Aorta (tissue), 5 donors: ENCODE measurements around the gene FGF7. TPM values are rescaled to one million over a fixed set of nuclear protein-coding genes. Genes with fewer than 3 reads are reported as not detected.
"Not testable (repeated sequence)": the region's sequence is repeated elsewhere in the genome, so short reads cannot be mapped to it uniquely, and the experiment has no call there.

Experiments
- ATAC-seq: fragments of 200-7000 bp; cut with Tn5 transposase; one replicate; pipeline ENCODE4 v1.9.1; 2022; ENCODE audit warnings: moderate library complexity; ENCODE audit not compliant: low FRiP score
- DNase-seq, 2 donors: peaks; one replicate each; pipeline ENCODE4 v3.0.0-alpha.2; 2020
- H3K27ac ChIP-seq, 2 donors: one replicate each; pipeline ENCODE4 v1.5.1; 2013; ENCODE audit warnings: low read length in 2 of 2, mild to moderate bottlenecking in 2 of 2, moderate library complexity in 2 of 2, control low read depth in 1 of 2, inconsistent platforms in 1 of 2, low read depth in 1 of 2
- H3K27me3 ChIP-seq, 2 donors: one replicate each; pipeline ENCODE4 v1.6.1; 2013; ENCODE audit warnings: control low read depth in 1 of 2, low read length in 1 of 2, mild to moderate bottlenecking in 1 of 2, moderate library complexity in 1 of 2; ENCODE audit not compliant: insufficient read depth in 2 of 2, control insufficient read depth in 1 of 2
- H3K36me3 ChIP-seq, 2 donors: one replicate each; pipeline ENCODE4 v1.6.1; 2013; ENCODE audit warnings: control low read depth in 1 of 2, low read length in 1 of 2, mild to moderate bottlenecking in 1 of 2; ENCODE audit not compliant: insufficient read depth in 2 of 2, control insufficient read depth in 1 of 2
- H3K4me1 ChIP-seq, 2 donors: one replicate each; pipeline ENCODE4 v1.6.1; 2013; ENCODE audit warnings: low read length in 2 of 2, control low read depth in 1 of 2, mild to moderate bottlenecking in 1 of 2, moderate library complexity in 1 of 2; ENCODE audit not compliant: insufficient read depth in 2 of 2, control insufficient read depth in 1 of 2
- H3K4me3 ChIP-seq, 2 donors: one replicate each; pipeline ENCODE4 v1.5.1; 2013; ENCODE audit warnings: low read length in 2 of 2, control low read depth in 1 of 2, mild to moderate bottlenecking in 1 of 2
- H3K9me3 ChIP-seq: one replicate; pipeline ENCODE4 v1.6.1; 2013; ENCODE audit warnings: mild to moderate bottlenecking, low read length; ENCODE audit not compliant: control insufficient read depth
- WGBS, 2 donors: extraction: QIAGEN DNeasy Blood & Tissue Kit; methylation state at CpG; one replicate each; pipeline ENCODE4 v1.1.7; 2013; 5-methylcytosine and 5-hydroxymethylcytosine counted together
- intact Hi-C, 2 donors: fragments of 100-400 bp; cut with DNase I; formaldehyde crosslinking; loops; one replicate each; pipeline versions ENCODE4 v1.14.2 to v1.15.0; 2022
- long read RNA-seq, 2 donors: library from polyadenylated mRNA; unstranded; transcript quantifications; one replicate each; pipeline ENCODE4 v2.0.0, GENCODE V29; 2020 to 2021
- polyA plus RNA-seq, 2 donors: library from polyadenylated mRNA; stranded (reverse); fragments of 200-250 nt; gene quantifications; one replicate each; pipeline ENCODE4 v1.2.3, GENCODE V29; 2013
- total RNA-seq, 2 donors: library from RNA; stranded (reverse); fragmentation: NEBNext Ultra II Directional; extraction: Animal tissue kit (Norgen Biotek cat#: 25700); gene quantifications; one replicate each; pipeline ENCODE4 v1.2.1, GENCODE V29; 2021
- donor health status: healthy with polysubstance abuse.
- donor health status: Bipolar disorder and iron deficiency.
- donor health status: DM: no; HTN: no; CAD: no.
- donor health status: DM: no; HTN: no; CAD: no.
- donor health status: DM: yes; HTN: yes; CAD: no.

FGF7 gene, protein sequence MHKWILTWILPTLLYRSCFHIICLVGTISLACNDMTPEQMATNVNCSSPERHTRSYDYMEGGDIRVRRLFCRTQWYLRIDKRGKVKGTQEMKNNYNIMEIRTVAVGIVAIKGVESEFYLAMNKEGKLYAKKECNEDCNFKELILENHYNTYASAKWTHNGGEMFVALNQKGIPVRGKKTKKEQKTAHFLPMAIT
- total RNA-seq, result 100 to 1,000 TPM; 120 to 126 TPM
- 1 to 10 TPM in 1 of 2 donors, under 1 TPM in 1; 0.20 to 3.9 TPM for polyA plus RNA-seq
- long read RNA-seq, donor 1, full-length matches to known transcripts, result 90 of 117 reads
- long read RNA-seq, donor 1, partial matches to known transcripts, result 12 of 117 reads
- long read RNA-seq, donor 1, other reads (novel, unspliced or antisense), result 15 of 117 reads
- long read RNA-seq, donor 2, full-length matches to known transcripts, result 17 of 40 reads
- long read RNA-seq, donor 2, partial matches to known transcripts, result 6 of 40 reads
- long read RNA-seq, donor 2, other reads (novel, unspliced or antisense), result 17 of 40 reads

DNA sequence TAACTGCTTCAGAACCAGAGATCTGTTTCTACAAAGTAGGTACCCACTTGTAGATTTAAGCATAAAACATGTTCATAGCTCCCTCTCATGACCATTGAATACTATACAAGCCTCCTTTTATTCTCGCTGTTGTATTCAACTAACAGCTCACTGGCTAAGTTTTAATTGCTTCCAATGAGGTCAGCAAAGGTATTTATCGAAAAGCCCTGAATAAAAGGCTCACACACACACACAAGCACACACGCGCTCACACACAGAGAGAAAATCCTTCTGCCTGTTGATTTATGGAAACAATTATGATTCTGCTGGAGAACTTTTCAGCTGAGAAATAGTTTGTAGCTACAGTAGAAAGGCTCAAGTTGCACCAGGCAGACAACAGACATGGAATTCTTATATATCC, at the start of gene FGF7:
TSS of gene FGF7 (plus strand) at position 222 of the 400 bp plus-strand sequence. CDS start 1,056 bp downstream, outside the sequence.
- ATAC-seq (peak; percentile 71), DNase-seq (no peak)
- Histone ChIP-seq H3K27ac (no peak within 1 kb of the TSS), H3K9me3 (no peaks in the 10 kb centered on the region), H3K36me3 (no peaks in the 10 kb centered on the region), H3K4me1 (no peaks in the 10 kb centered on the region), H3K27me3 (no peaks in the 10 kb centered on the region), H3K4me3 (peak within 1 kb of the TSS in 1 of 2 donors; percentile 34)
- intact Hi-C loops, result loop anchor here (5.0 to 10.0 kb wide), 2 partner anchors 186 to 722 kb away; no protein-coding TSS in a partner anchor
- WGBS, 2 donors, result 19 to 20% methylated on average over 4 of the region's 4 CpGs

DNA sequence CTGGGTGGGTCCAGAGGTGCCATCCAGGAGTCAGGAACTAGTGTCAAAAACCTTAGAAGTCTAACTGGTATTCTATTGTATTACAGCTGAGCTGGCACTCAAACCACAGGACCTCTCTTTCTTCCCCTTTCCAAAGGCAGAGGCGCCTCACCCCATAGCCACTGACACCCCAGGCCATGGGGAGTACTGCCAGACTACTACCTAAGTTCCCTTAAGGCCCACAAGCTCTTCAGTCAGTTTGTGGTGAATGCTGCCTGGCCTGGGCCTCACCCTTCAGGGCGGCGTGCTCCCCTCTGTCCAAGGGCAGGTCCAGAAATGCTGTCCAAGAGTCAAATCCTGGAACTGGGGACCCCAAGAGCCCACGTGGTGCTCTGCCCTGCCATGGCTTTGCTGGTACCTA, 43.0 kb upstream of the FGF7 start:
- Histone ChIP-seq H3K27me3 (no peaks in the 10 kb centered on the region), H3K4me3 (no peak overlapping the region), H3K27ac (no peak overlapping the region), H3K36me3 (no peaks in the 10 kb centered on the region), H3K4me1 (no peaks in the 10 kb centered on the region), H3K9me3 (no peaks in the 10 kb centered on the region)
- WGBS, 2 donors, result 85 to 91% methylated on average over 4 of the region's 4 CpGs
- ATAC-seq (no peak), DNase-seq (peak in 1 of 2 donors; percentile 28)
- intact Hi-C loops, result no loop called here

DNA sequence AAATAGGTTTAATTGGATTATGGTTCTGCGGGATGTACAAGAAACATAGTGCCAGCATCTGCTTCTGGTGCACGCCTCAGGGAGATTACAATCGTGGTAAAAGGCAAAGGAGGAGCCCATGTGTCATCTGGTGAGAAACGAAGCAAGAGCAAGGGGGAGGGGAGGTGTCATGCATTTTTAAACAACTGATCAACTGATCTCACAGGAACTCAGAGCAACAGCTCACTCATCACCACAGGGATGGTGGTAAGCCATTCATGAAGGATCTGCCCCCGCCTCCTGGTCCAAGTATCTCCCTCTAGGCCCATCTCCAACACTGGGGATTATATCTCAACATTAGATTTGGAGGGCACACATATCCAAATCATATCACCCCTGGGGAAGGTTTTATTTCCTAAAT, 42.1 kb upstream of the FGF7 start:
- no peak for ATAC-seq
- intact Hi-C loops, result no loop called here
- Histone ChIP-seq H3K27me3 (no peaks in the 10 kb centered on the region), H3K36me3 (no peaks in the 10 kb centered on the region), H3K27ac (no peak overlapping the region), H3K9me3 (no peaks in the 10 kb centered on the region), H3K4me1 (no peaks in the 10 kb centered on the region), H3K4me3 (no peak overlapping the region)
- no peak for DNase-seq
- WGBS, 2 donors, result 71 to 79% methylated on average over 5 of the region's 5 CpGs

DNA sequence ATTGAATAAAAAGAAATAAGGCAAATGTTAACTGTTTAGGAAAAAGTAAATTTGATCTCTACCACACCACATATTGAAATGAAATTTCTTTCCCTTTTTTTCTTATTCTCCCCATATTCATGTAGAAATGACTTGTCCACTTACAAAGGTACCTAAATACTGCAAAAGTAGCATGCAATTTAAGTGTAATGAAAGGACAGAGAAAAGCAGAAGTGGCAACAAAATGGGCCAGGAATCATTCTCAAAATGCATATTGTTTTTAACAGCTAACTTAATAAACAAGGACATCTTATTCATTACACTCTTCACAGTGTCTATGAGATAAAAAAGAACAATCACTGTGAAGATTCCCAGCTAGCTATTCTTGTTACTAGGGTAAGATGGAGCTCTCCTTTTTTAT, 40.6 kb upstream of the FGF7 start:
- no peak for DNase-seq
- Histone ChIP-seq H3K9me3 (no peaks in the 10 kb centered on the region), H3K4me1 (no peaks in the 10 kb centered on the region), H3K27ac (no peak overlapping the region), H3K4me3 (no peak overlapping the region), H3K27me3 (no peaks in the 10 kb centered on the region), H3K36me3 (no peaks in the 10 kb centered on the region)
- intact Hi-C loops, result no loop called here
- no peak for ATAC-seq

DNA sequence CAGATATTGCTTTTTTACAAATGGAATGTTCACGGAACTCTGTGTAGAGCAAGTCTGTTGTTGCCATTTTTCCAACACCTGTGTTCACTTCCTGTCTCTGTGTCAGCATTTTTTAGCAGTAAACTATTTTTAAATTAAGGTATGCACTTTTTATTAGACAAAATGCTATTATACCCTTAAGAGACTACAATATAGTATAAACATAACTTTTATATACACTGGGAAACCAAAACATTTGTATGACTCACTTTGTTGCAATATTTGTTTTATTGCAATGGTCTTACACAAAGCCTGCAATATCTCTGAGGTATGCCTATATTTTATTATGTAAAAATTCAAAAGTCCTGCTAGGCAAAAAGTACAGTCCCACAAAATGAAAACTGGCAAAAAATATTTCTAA, 39.8 kb upstream of the FGF7 start:
- Histone ChIP-seq H3K4me1 (no peaks in the 10 kb centered on the region), H3K36me3 (no peaks in the 10 kb centered on the region), H3K9me3 (no peaks in the 10 kb centered on the region), H3K27me3 (no peaks in the 10 kb centered on the region), H3K4me3 (no peak overlapping the region), H3K27ac (no peak overlapping the region)
- no peak for DNase-seq
- WGBS, 2 donors, result 52 to 70% methylated on average over 1 of the region's 1 CpG
- intact Hi-C loops, result no loop called here
- no peak for ATAC-seq

DNA sequence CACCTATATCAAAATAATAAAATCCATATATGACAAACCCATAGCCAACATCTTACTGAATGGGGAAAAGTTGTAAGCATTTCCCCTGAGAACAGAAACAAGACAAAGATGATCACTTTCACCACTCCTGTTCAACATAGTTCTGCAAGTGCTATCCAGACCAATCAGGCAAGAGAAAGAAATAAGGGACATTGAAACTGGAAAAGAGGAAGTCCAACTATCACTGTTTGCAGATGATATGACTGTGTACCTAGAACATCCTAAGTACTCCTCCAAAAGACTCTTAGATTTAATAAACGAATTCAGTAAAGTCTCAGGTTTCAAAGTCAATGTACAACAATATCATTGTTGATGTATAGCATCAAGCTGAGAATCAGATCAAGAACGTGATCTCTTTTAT, 35.6 kb upstream of the FGF7 start:
- Histone ChIP-seq H3K27me3 (no peaks in the 10 kb centered on the region), H3K4me3 (no peak overlapping the region), H3K27ac (no peak overlapping the region), H3K9me3 (no peaks in the 10 kb centered on the region), H3K4me1 (no peaks in the 10 kb centered on the region), H3K36me3 (no peaks in the 10 kb centered on the region)
- 84 to 90% methylated on average over 2 of the region's 2 CpGs for WGBS, 2 donors
- intact Hi-C loops, result no loop called here
- no peak for ATAC-seq
- no peak for DNase-seq

DNA sequence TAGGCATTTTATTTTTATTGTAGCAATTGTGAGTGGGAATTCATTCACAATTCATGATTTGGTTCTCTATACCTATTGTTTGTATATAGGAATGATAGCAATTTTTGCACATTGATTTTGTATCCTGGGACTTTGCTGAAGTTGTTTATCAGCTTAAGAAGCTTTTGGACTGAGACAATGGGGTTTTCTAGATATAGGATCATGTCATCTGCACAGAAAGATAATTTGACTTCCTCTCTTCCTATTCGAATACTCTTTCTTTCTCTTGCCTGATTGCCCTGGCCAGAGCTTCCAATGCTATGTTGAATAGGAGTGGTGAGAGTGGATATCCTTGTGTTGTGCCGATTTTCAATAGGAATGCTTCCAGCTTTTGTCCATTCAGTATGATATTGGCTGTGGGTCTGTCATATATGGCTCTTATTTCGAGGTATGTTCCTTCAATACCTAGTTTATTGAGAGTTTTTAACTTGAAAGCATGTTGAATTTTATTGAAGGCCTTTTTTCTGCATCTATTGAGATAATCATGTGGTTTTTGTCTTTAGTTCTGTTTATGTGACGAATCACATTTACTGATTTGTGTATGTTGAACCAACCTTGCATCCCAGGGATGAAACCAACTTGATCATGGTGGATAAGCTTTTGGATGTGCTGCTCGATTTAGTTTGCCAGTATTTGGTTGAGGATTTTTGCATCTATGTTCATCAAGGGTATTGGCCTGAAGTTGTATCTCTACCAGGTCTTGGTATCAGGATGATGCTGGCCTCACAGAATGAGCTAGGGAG, 20.3 kb upstream of the FGF7 start:
- DNase-seq, H3K9me3 ChIP-seq, H3K27me3 ChIP-seq, H3K27ac ChIP-seq, H3K36me3 ChIP-seq, H3K4me3 ChIP-seq, H3K4me1 ChIP-seq, ATAC-seq, intact Hi-C loops: not testable (repeated sequence)
- WGBS, 2 donors, result 84 to 85% methylated on average over 5 of the region's 5 CpGs

DNA sequence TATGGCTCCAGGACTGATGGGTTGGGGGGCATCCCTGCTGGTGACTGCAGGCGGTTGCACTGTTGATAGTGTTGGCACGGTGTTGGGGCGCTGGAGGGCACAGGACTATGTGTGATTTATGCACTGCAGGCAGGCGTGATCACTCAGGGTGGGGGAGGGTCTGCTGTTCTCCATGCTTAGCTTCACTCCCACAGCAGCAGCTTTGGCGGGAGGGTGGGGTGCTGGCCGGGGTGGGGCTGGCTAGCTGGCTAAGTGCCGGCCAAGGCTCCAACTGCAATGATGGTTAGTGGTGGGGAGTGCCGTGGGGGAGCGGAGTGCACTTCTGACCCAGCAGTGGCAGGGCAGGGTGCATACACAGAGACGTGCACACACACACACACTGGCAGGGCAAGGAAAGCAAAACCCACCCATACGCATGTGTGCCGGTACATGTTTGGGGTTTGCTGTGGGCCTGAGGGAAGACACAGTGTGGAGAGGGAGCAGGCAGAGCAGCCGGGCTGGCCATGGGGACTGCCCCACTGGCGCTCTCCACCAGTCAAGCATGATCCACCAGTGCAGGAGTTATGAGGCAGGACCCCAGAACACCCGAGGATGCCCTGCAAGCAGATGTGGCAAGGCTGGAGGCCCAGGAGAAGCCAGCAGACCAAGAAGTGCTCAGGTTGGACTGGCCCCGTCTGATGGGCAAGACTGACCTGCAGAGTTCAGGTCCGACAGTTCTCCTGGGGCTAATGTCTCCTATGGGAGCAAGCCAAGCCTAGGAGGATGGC, 16.5 kb upstream of the FGF7 start:
- H3K9me3 ChIP-seq, result no peaks in the 10 kb centered on the region
- H3K27me3 ChIP-seq, result no peaks in the 10 kb centered on the region
- H3K4me3 ChIP-seq, result no peak overlapping the region
- intact Hi-C loops, result no loop called here
- no peaks in the 10 kb centered on the region for H3K36me3 ChIP-seq
- H3K4me1 ChIP-seq, result no peaks in the 10 kb centered on the region
- WGBS, 2 donors, result 89 to 91% methylated on average over 17 of the region's 17 CpGs
- H3K27ac ChIP-seq, result no peak overlapping the region
- DNase-seq, result peak in 1 of 2 donors; percentile 59
- ATAC-seq, result no peak
